H9 (cell line): Measurements from ENCODE around the gene CABP4. TPM values are rescaled to one million over a fixed set of nuclear protein-coding genes. Genes with fewer than 3 reads are reported as not detected.

Experiments used
- DNase-seq: peaks from one replicate; pipeline ENCODE4 v3.0.0-alpha.2; 2017
- H2AFZ ChIP-seq: one replicate; pipeline ENCODE4 v1.6.1; 2013; ENCODE audit warnings: mild to moderate bottlenecking, low read length, control low read depth, moderate library complexity
- H2AK5ac ChIP-seq: 2 replicates; pipeline ENCODE4 v1.6.1; 2013; ENCODE audit warnings: low read length, control low read depth, mixed read lengths; ENCODE audit not compliant: insufficient read length
- H2BK120ac ChIP-seq: one replicate; pipeline ENCODE4 v1.6.1; 2013; ENCODE audit warnings: low read depth, mild to moderate bottlenecking, low read length, control low read depth, inconsistent platforms; ENCODE audit not compliant: poor library complexity, severe bottlenecking
- H2BK12ac ChIP-seq: 2 replicates; pipeline ENCODE4 v1.6.1; 2013; ENCODE audit warnings: low read length, control low read depth, mixed read lengths, low read depth; ENCODE audit not compliant: insufficient read length
- H2BK15ac ChIP-seq: 2 replicates; pipeline ENCODE4 v1.6.1; 2013; ENCODE audit warnings: low read depth, low read length, control low read depth
- H2BK20ac ChIP-seq: one replicate; pipeline ENCODE4 v1.6.1; 2013; ENCODE audit warnings: low read depth, mild to moderate bottlenecking, low read length, control low read depth, inconsistent platforms; ENCODE audit not compliant: poor library complexity, severe bottlenecking
- H2BK5ac ChIP-seq: 2 replicates; pipeline ENCODE4 v1.6.1; 2013; ENCODE audit warnings: low read length, control low read depth, mixed read lengths; ENCODE audit not compliant: insufficient read length
- H3K14ac ChIP-seq: 2 replicates; pipeline ENCODE4 v1.6.1; 2013; ENCODE audit warnings: low read length, control low read depth; ENCODE audit not compliant: insufficient read depth
- H3K18ac ChIP-seq: 2 replicates; pipeline ENCODE4 v1.6.1; 2013; ENCODE audit warnings: low read depth, mild to moderate bottlenecking, mixed read lengths, low read length, control low read depth; ENCODE audit not compliant: insufficient read length
- H3K23ac ChIP-seq: 2 replicates; pipeline ENCODE4 v1.6.1; 2013; ENCODE audit warnings: low read length, control low read depth, mixed read lengths, low read depth; ENCODE audit not compliant: insufficient read length
- H3K23me2 ChIP-seq: 2 replicates; pipeline ENCODE4 v1.6.1; 2013; ENCODE audit warnings: low read depth, mild to moderate bottlenecking, mixed read lengths, low read length, control low read depth; ENCODE audit not compliant: insufficient read length, poor library complexity, severe bottlenecking
- H3K27ac ChIP-seq: 2 replicates; pipeline ENCODE4 v1.5.1; 2013; ENCODE audit warnings: low read length, control low read depth, mixed read lengths, low read depth; ENCODE audit not compliant: insufficient read length
- H3K27me3 ChIP-seq: 2 replicates; pipeline ENCODE4 v1.6.1; 2013; ENCODE audit warnings: low read length, control low read depth, inconsistent platforms; ENCODE audit not compliant: insufficient read depth
- H3K4ac ChIP-seq: 2 replicates; pipeline ENCODE4 v1.6.1; 2013; ENCODE audit warnings: low read depth, mild to moderate bottlenecking, control low read depth, inconsistent platforms, low read length, moderate library complexity
- H3K4me1 ChIP-seq: 2 replicates; pipeline ENCODE4 v1.6.1; 2013; ENCODE audit warnings: low read length, control low read depth, inconsistent platforms; ENCODE audit not compliant: insufficient read depth
- H3K4me2 ChIP-seq: 2 replicates; pipeline ENCODE4 v1.6.1; 2013; ENCODE audit warnings: low read length, control low read depth, mixed read lengths; ENCODE audit not compliant: insufficient read length, insufficient read depth
- H3K56ac ChIP-seq: 2 replicates; pipeline ENCODE4 v1.6.1; 2013; ENCODE audit warnings: low read depth, mild to moderate bottlenecking, mixed read lengths, low read length, control low read depth; ENCODE audit not compliant: insufficient read length
- H3K79me1 ChIP-seq: 2 replicates; pipeline ENCODE4 v1.6.1; 2013; ENCODE audit warnings: low read depth, mild to moderate bottlenecking, moderate library complexity, low read length, control low read depth, inconsistent platforms; ENCODE audit not compliant: insufficient read depth, poor library complexity, severe bottlenecking
- H3K79me2 ChIP-seq: 2 replicates; pipeline ENCODE4 v1.6.1; 2013; ENCODE audit warnings: low read length, control low read depth, inconsistent platforms; ENCODE audit not compliant: insufficient read depth
- H3K9ac ChIP-seq: 2 replicates; pipeline ENCODE4 v1.6.1; 2013; ENCODE audit warnings: low read length, control low read depth, mixed read lengths; ENCODE audit not compliant: insufficient read length; ENCODE audit errors: extremely low read depth
- H3K9me3 ChIP-seq: one replicate; pipeline ENCODE4 v1.6.1; 2013; ENCODE audit warnings: low read depth, low read length, inconsistent platforms; ENCODE audit not compliant: control insufficient read depth
- H3T11ph ChIP-seq: one replicate; pipeline ENCODE4 v1.6.1; 2013; ENCODE audit warnings: mild to moderate bottlenecking, low read length, control low read depth, inconsistent platforms
- H4K20me1 ChIP-seq: one replicate; pipeline ENCODE4 v1.6.1; 2013; ENCODE audit not compliant: control insufficient read depth, insufficient read length, insufficient read depth
- H4K5ac ChIP-seq: 2 replicates; pipeline ENCODE4 v1.6.1; 2013; ENCODE audit warnings: low read depth, mild to moderate bottlenecking, mixed read lengths, low read length, control low read depth; ENCODE audit not compliant: insufficient read length
- H4K8ac ChIP-seq: replicated peaks from 2 replicates; pipeline ENCODE4 v1.6.1; 2013; ENCODE audit warnings: low read length, control low read depth, mixed read lengths, low read depth; ENCODE audit not compliant: insufficient read length
- H4K91ac ChIP-seq: 2 replicates; pipeline ENCODE4 v1.6.1; 2013; ENCODE audit warnings: low read depth, mild to moderate bottlenecking, moderate library complexity, mixed read lengths, low read length, control low read depth; ENCODE audit not compliant: insufficient read length
- H3K27ac Mint-ChIP-seq, 3 experiments: 2 replicates in 2 of 3; 3 replicates in 1 of 3; pipeline ENCODE4 v1.8.0; 2020 to 2021; ENCODE audit warnings: mixed read lengths in 3 of 3, mild to moderate bottlenecking in 1 of 3, moderate library complexity in 1 of 3
- H3K27me3 Mint-ChIP-seq: 2 replicates; pipeline ENCODE4 v1.8.0; 2021; ENCODE audit warnings: low read depth, mild to moderate bottlenecking, moderate library complexity, mixed read lengths
- H3K36me3 Mint-ChIP-seq, 3 experiments: 2 replicates in 2 of 3; 3 replicates in 1 of 3; pipeline ENCODE4 v1.8.0; 2020 to 2021; ENCODE audit warnings: low read depth in 3 of 3, mixed read lengths in 3 of 3; ENCODE audit not compliant: insufficient read depth in 1 of 3
- H3K4me1 Mint-ChIP-seq, 2 experiments: 2 replicates each; pipeline ENCODE4 v1.8.0; 2020; ENCODE audit warnings: mixed read lengths in 2 of 2
- H3K4me3 Mint-ChIP-seq, 2 experiments: 2 replicates in 1 of 2; 3 replicates in 1 of 2; pipeline ENCODE4 v1.8.0; 2020 to 2021; ENCODE audit warnings: mild to moderate bottlenecking in 2 of 2, mixed read lengths in 2 of 2, moderate library complexity in 1 of 2
- H3K9me3 Mint-ChIP-seq, 2 experiments: 2 replicates in 1 of 2; 3 replicates in 1 of 2; pipeline ENCODE4 v1.8.0; 2020; ENCODE audit warnings: mild to moderate bottlenecking in 2 of 2, mixed read lengths in 2 of 2, moderate library complexity in 1 of 2
- WGBS: extraction: QIAGEN DNeasy Blood & Tissue Kit; methylation state at CpG from one replicate; pipeline ENCODE4 v1.1.7; 2013; ENCODE audit warnings: missing lambda C conversion rate, low lambda C conversion rate, mixed read lengths; ENCODE audit not compliant: insufficient read length; ENCODE audit errors: extremely low coverage; 5-methylcytosine and 5-hydroxymethylcytosine counted together
- total RNA-seq: library from RNA; stranded (reverse); gene quantifications from 2 replicates; pipeline ENCODE4 v1.2.1, GENCODE V29; 2021
- TF ChIP-seq, protein P1 (sequence below): fragments of 200-600 bp; sonication (generic); conservative IDR thresholded peaks from 3 replicates; pipeline ENCODE4 v1.8.0; 2021; ENCODE audit warnings: antibody characterized with exemption, mild to moderate bottlenecking

CABP4 gene
- total RNA-seq, 1 experiment from 2014 or later, result not detected

DNA sequence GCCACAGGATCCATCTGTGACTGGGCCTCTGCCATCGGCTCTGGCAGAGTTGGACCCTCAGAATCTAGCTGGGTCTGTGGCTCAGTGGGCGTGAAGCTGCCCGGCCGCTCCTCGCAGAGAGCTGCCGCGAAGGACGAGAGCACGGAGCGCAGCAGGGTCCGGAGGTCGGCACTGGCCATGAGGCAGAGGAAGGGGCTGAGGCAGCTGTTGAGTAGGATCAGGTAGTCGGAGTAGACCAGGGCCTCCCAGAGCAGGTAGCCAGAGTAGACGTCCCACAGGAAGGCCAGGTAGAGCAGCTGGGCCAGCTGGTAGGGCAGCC lies 3.5 kb upstream of the CABP4 start:
- no peak overlapping the region for H4K8ac ChIP-seq
- no peaks in the 10 kb centered on the region for H3K79me2 ChIP-seq
- peak overlapping the region in 1 of 3 experiments; percentile 68; a peak in 1 of 7 replicates for H3K27ac Mint-ChIP-seq
- H2AK5ac ChIP-seq, result no peak overlapping the region
- peak overlapping the region in 1 of 2 experiments; percentile 45; a peak in 1 of 5 replicates for H3K4me3 Mint-ChIP-seq
- WGBS, result no CpG with 5 or more reads among the region's 14 CpGs
- H2BK120ac ChIP-seq, result no peak overlapping the region
- H3K9me3 Mint-ChIP-seq, result no peaks in the 10 kb centered on the region; a peak in 1 of 5 replicates
- TF ChIP-seq, protein P1, sequence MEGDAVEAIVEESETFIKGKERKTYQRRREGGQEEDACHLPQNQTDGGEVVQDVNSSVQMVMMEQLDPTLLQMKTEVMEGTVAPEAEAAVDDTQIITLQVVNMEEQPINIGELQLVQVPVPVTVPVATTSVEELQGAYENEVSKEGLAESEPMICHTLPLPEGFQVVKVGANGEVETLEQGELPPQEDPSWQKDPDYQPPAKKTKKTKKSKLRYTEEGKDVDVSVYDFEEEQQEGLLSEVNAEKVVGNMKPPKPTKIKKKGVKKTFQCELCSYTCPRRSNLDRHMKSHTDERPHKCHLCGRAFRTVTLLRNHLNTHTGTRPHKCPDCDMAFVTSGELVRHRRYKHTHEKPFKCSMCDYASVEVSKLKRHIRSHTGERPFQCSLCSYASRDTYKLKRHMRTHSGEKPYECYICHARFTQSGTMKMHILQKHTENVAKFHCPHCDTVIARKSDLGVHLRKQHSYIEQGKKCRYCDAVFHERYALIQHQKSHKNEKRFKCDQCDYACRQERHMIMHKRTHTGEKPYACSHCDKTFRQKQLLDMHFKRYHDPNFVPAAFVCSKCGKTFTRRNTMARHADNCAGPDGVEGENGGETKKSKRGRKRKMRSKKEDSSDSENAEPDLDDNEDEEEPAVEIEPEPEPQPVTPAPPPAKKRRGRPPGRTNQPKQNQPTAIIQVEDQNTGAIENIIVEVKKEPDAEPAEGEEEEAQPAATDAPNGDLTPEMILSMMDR, result no peak
- peaks cover 11% of the 10 kb centered on the region for H3K27me3 Mint-ChIP-seq
- no peak for DNase-seq
- no peaks in the 10 kb centered on the region; a peak in 1 of 7 replicates for H3K36me3 Mint-ChIP-seq
- no peak overlapping the region; the same call in 1 of the 2 replicates for H3K14ac ChIP-seq
- H3K79me1 ChIP-seq, result no peaks in the 10 kb centered on the region
- no peak overlapping the region for H2BK12ac ChIP-seq
- H2BK20ac ChIP-seq, result no peak overlapping the region
- H3K18ac ChIP-seq, result no peak overlapping the region
- no peaks in the 10 kb centered on the region for H3K4me1 ChIP-seq
- H4K20me1 ChIP-seq, result no peaks in the 10 kb centered on the region
- H3K56ac ChIP-seq, result no peak overlapping the region
- no peak overlapping the region for H2BK15ac ChIP-seq
- H3T11ph ChIP-seq, result no peak overlapping the region
- no peaks in the 10 kb centered on the region for H3K9me3 ChIP-seq
- H2BK5ac ChIP-seq, result no peak overlapping the region
- H4K5ac ChIP-seq, result no peak overlapping the region
- H3K9ac ChIP-seq, result no peak overlapping the region
- no peak overlapping the region for H2AFZ ChIP-seq
- H3K23me2 ChIP-seq, result peaks cover 3% of the 10 kb centered on the region
- no peak overlapping the region for H3K4ac ChIP-seq
- no peak overlapping the region for H3K23ac ChIP-seq
- H3K4me2 ChIP-seq, result no peak overlapping the region
- H3K4me1 Mint-ChIP-seq, result 0 out of 4 replicates have a peak, but pooled peaks cover 2 to 4% of the 10 kb centered on the region in 2 experiments
- H4K91ac ChIP-seq, result no peak overlapping the region
- no peaks in the 10 kb centered on the region for H3K27me3 ChIP-seq
- no peak overlapping the region for H3K27ac ChIP-seq
